NCI-H1092 treated with DMSO at 0.1 percent for 48 hours (cell line): ENCODE data around the gene POTEE.
"Not testable (repeated sequence)": the region's sequence is repeated elsewhere in the genome, so short reads cannot be mapped to it uniquely, and the experiment has no call there.

Source experiments
- DNase-seq: peaks from one replicate; lab custom pipeline; 2025; lab: John Stamatoyannopoulos, UW

Gene POTEE

DNA sequence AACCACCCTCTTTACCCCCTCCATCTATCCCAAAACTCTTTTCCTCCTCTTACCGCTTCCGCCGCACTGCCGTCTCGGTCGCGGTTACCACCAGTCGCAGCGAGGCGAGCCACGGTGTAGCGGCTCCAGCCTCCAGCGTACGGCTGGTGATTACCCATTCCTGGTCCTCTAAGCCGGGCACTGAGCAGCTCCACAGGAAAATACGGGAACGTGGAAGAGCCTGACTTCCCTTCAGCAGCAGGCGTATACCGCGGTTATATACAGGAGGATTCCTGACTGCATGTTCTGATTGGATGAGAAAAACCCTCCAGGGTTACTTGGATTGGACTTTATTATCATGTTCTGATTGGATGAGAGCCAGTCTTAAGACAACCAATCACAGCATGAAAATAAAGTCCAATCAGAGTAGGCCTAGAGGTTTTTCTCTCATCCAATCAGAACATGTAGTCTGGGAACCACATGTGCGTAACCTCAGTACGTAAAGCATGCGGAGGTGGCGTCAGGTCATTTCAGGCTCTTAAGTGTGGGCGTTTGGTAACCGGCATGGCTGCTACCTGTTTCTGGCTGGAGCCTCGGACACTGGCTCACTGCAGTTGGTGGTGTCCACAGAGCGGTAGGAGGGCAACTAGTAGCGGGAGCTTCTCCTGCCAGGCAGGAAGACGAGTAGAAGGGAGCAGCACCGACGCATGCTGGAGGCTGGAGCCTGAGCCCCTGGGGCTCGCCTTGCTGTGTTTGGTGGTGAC lies at the start of gene POTEE:
POTEE (plus strand) TSS at position 507 of the 743 bp plus-strand sequence. CDS start 8,867 bp downstream, outside the sequence.
- DNase-seq, result not testable (repeated sequence)

GRCh38 chr2:131165562-131165961 lies 43.8 kb upstream of the POTEE start:
- not testable (repeated sequence) for DNase-seq

GRCh38 chr2:131168538-131168937 lies 40.8 kb upstream of the POTEE start:
- DNase-seq, result no peak

- DNase-seq, result not testable (repeated sequence)
Observed at GRCh38 chr2:131178050-131178449, 31.3 kb upstream of the POTEE start.

DNA sequence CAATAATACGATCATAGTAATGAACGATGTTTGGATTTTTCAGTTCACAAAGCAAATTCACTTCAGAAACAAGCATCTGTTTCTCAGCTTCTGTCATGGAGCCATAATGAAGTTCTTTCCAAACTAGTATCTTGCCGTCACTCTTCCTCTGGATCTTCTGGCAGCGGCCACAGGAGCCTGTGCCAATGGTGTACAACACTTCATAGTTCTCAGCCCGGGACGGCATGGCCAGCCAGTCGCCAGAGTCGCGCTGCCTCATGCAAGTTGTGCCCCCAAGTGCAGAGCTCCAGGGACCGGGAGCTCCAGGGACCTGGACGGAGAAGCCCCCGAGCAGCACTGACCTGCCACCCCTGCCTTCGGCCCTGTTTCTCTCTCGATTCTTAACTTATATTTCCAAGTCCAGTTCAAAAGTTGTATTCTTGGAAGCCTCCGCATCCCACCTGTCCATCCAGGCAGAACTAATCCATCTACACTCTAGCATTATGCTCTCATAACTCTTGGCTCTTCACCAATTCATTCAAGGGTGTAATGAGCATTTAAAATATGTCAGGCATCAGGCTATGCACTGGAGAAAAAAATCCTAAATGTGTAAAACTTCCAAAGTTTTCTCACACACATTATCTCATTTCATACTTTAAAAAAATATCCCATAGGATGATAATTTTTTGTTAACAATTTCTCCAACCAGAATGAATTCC lies 30.5 kb upstream of the POTEE start:
- DNase-seq, result not testable (repeated sequence)

DNA sequence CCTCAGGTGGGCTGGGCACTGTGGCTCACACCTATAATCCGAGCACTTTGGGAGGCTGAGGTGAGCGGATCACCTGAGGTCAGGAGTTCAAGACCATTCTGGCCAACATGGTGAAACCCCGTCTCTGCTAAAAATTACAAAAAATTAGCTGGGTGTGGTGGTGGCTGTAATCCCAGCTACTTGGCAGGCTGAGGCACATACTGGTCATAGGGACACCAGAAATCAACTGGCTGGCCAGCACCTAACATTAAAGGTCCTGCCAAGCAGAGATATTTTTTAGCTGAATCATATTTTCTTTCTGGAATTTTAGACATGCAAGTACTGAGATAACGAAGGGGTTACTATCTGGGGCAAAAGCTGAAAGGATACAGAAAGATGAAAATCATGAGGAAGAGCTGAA lies 27.9 kb upstream of the POTEE start:
- DNase-seq, result not testable (repeated sequence)

DNA sequence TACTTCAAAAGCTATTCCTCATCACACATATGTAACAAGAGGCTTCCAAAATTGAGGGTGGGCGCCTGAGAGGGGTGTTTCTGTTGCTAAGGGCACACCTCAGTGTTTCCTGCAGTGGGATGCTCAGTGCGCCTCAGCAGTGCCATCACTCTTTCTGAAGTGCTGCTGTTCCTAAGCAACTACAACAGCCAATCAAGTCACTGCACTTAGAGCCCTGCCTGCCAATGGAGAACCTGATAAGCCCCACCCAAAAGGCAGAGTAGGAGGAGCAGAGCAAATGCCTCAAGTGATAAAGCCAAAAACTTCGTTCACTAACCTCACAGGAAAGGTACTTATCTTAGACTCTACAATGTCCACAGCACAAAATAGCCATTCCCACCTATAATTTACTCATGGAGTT lies 15.9 kb upstream of the POTEE start:
- DNase-seq, result not testable (repeated sequence)

GRCh38 chr2:131196186-131196585 lies 13.2 kb upstream of the POTEE start:
- not testable (repeated sequence) for DNase-seq

- no peak for DNase-seq
Observed at GRCh38 chr2:131201098-131201497, 8.2 kb upstream of the POTEE start.

DNA sequence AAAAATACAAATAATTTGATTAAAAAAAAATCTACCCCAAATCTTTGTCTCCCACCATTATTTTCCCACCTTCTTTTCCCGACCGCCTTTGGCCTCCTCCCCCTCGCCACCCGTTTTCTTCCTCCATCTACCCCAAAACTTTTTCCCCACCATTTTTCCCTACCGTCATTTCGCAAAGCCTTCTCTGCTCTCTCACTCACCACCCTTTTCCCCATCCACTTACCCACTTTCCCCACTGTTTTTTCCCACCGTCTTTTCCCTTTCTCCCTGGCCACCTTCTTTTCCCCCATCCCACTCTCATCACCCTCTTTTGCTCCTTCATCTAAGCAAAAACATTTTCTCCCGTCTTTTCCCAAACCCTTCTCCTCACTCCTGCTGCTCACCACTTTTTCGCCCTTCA lies 1.5 kb upstream of the POTEE start:
- DNase-seq, result not testable (repeated sequence)

GRCh38 chr2:131209773-131210104 lies 403 bp downstream of the POTEE start:
- DNase-seq, result not testable (repeated sequence)

DNA sequence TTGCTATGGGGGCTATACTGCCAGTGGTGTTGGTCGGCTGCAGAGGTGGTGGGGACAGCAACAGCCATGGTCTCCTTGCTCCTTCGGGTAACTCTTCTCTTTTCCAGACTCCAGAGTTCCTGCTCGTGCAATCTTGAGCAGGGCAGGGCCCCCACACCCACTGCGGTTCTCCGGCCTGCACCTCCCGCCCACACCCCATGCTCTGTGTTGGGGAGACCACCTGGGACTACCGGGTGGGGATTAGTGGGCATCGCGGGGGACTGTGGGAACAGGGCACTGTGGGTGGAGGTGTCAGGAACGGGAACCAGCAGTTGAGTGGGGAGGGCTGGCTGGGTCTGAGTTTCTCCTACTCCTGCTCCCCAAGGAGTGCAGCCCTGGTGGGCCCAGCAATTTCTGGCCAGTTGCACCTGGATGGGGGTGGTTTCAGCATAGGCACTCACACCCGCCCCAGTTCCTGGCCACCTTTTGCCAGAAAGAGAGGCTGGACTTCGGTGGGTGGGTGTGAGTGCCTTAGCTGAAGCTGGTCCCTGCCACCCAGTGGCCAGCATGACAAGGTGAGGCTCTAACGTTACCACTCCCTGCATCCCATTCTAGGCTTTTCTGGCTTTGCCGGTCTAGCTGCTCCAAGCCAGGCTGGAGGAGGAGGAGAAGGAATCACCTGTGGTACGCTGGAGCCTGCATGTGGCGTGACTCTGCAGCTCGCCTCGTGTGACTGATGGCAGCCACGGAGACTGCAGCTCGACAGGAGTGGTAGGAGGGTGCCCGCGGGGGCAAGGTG lies 1.3 kb downstream of the POTEE start:
- not testable (repeated sequence) for DNase-seq

- not testable (repeated sequence) for DNase-seq
Observed at GRCh38 chr2:131217238-131217986, 8.1 kb downstream of the POTEE start.

DNA sequence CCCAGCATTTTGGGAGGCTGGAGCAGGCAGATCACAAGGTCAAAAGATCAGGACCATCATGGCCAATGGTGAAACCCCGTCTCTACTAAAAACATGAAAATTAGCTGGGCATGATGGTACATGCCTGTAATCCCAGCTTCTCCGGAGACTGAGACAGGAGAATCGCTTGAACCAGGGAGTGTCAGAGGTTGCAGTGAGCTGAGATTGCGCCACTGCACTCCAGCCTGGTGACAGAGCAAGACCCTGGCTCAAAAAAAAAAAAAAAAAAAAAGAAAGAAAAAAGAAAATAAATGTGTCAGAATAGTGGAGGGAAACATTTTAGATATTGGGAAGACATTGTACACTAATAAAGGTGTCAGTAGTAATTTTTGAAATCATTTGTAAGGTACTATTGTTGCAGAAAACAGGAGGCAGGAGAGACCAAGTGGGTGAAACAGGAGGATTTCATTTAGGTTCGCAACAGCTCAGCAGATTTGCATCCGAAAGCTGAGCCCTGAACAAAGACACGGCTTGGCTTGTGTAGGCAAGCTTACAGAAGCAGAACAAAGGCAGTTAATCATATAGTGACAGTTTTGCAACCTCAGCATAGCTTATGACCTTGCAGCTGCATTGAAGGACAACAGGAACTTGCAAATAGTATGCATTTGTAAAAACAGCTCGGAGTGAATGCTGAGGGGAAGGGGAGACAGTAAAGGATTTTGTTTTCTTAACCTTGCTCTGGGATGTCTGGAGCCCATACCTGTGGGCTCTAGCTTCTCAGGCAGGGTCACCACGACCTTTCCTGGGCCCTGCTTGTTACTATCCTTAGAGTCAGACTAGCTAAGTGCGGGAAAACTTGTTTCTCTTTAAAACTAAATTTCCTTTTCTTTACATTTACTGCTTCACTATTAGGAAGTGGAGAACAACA lies 26.5 kb downstream of the POTEE start:
- not testable (repeated sequence) for DNase-seq
